HG02852 (cell line): ENCODE data around the gene ZCWPW1.
"Not testable (repeated sequence)": the region's sequence is repeated elsewhere in the genome, so short reads cannot be mapped to it uniquely, and the experiment has no call there.

Source experiments
- ATAC-seq: cut with Tn5 transposase; IDR thresholded peaks from one replicate; pipeline ENCODE4 v1.9.1; 2021; ENCODE audit warnings: mild to moderate bottlenecking, moderate library complexity; ENCODE audit not compliant: unreplicated experiment

ZCWPW1 gene

GRCh38 chr7:100356416-100357068 is 72.0 kb downstream of the ZCWPW1 start:
- no peak for ATAC-seq

- ATAC-seq = no peak
Observed at GRCh38 chr7:100353685-100354330, 74.7 kb downstream of the ZCWPW1 start.

GRCh38 chr7:100352984-100353684 is 75.4 kb downstream of the ZCWPW1 start:
- ATAC-seq = no peak

GRCh38 chr7:100352230-100352781 is 76.2 kb downstream of the ZCWPW1 start:
- ATAC-seq = not testable (repeated sequence)

GRCh38 chr7:100351657-100352058 is 76.8 kb downstream of the ZCWPW1 start:
- no peak for ATAC-seq
